ENCODE results near the gene BORCS6. TPM values are rescaled to one million over a fixed set of nuclear protein-coding genes. Genes with fewer than 3 reads are reported as not detected.
A peak's percentile ranks its signal among the peaks of the same experiment; 100 is the strongest.
"Not testable (repeated sequence)": the region's sequence is repeated elsewhere in the genome, so short reads cannot be mapped to it uniquely, and the experiment has no call there.

The BORCS6 gene
- total and polyA plus RNA-seq, 2 donors, result 8.5 to 11.4 TPM

- peak; percentile 76 to 96 (median 90) for DNase-seq (ENCODE audit: low read depth in 6 of 9, low spot score in 9 of 9)
- no peaks in the 10 kb centered on the region for H3K9me3 ChIP-seq (ENCODE audit: control insufficient read depth in 2 of 2, insufficient read depth in 1 of 2, low read length in 1 of 2)
- H3K27me3 ChIP-seq (ENCODE audit: control insufficient read depth in 2 of 2, insufficient read depth in 1 of 2, low read length in 1 of 2), result no peaks in the 10 kb centered on the region
Observed at GRCh38 chr17:8220783-8221662, 31.0 kb upstream of the BORCS6 start.

GRCh38 chr17:8214000-8214399, 24.0 kb upstream of the BORCS6 start:
- not testable (repeated sequence) for H3K36me3 ChIP-seq (ENCODE audit: control insufficient read depth in 2 of 2, insufficient read depth in 2 of 2, low read length in 1 of 2); DNase-seq (ENCODE audit: low read depth in 6 of 9, low spot score in 9 of 9); H3K9me3 ChIP-seq (ENCODE audit: control insufficient read depth in 2 of 2, insufficient read depth in 1 of 2, low read length in 1 of 2); H3K27ac ChIP-seq (ENCODE audit: low read depth in 1 of 2, low read length in 1 of 2); H3K4me3 ChIP-seq (ENCODE audit: low read length in 2 of 2); H3K27me3 ChIP-seq (ENCODE audit: control insufficient read depth in 2 of 2, insufficient read depth in 1 of 2, low read length in 1 of 2)
- peaks cover 4 to 14% of the 10 kb centered on the region in 2 donors for H3K4me1 ChIP-seq (ENCODE audit: control insufficient read depth in 2 of 2, insufficient read depth in 2 of 2, low read length in 2 of 2)
- WGBS, result 96% methylated on average over 15 of the region's 15 CpGs

More at GRCh38 chr17:8220783-8221662, 31.0 kb upstream of the BORCS6 start:
- WGBS, result 1% methylated on average over 45 of the region's 45 CpGs
- peak overlapping the region; percentile 77 for H3K4me3 ChIP-seq (ENCODE audit: low read length in 2 of 2)
- H3K4me1 ChIP-seq (ENCODE audit: control insufficient read depth in 2 of 2, insufficient read depth in 2 of 2, low read length in 2 of 2), result peaks cover 0 to 34% of the 10 kb centered on the region in 2 donors
- H3K36me3 ChIP-seq (ENCODE audit: control insufficient read depth in 2 of 2, insufficient read depth in 2 of 2, low read length in 1 of 2), result peaks cover 0 to 3% of the 10 kb centered on the region in 2 donors
- peak overlapping the region; percentile 98 to 99 for H3K27ac ChIP-seq (ENCODE audit: low read depth in 1 of 2, low read length in 1 of 2)

- Histone ChIP-seq H3K27ac (ENCODE audit: low read depth in 1 of 2, low read length in 1 of 2) (no peak overlapping the region), H3K4me3 (ENCODE audit: low read length in 2 of 2) (no peak overlapping the region), H3K36me3 (ENCODE audit: control insufficient read depth in 2 of 2, insufficient read depth in 2 of 2, low read length in 1 of 2) (peaks cover under 1 to 4% of the 10 kb centered on the region in 2 donors), H3K27me3 (ENCODE audit: control insufficient read depth in 2 of 2, insufficient read depth in 1 of 2, low read length in 1 of 2) (no peaks in the 10 kb centered on the region), H3K9me3 (ENCODE audit: control insufficient read depth in 2 of 2, insufficient read depth in 1 of 2, low read length in 1 of 2) (no peaks in the 10 kb centered on the region), H3K4me1 (ENCODE audit: control insufficient read depth in 2 of 2, insufficient read depth in 2 of 2, low read length in 2 of 2) (peaks cover 4 to 21% of the 10 kb centered on the region in 2 donors)
- DNase-seq (ENCODE audit: low read depth in 6 of 9, low spot score in 9 of 9), result no peak
- WGBS, result 94% methylated on average over 14 of the region's 14 CpGs
Observed at GRCh38 chr17:8212312-8213180, 22.6 kb upstream of the BORCS6 start.

- Histone ChIP-seq H3K27me3 (ENCODE audit: control insufficient read depth in 2 of 2, insufficient read depth in 1 of 2, low read length in 1 of 2) (no peaks in the 10 kb centered on the region), H3K9me3 (ENCODE audit: control insufficient read depth in 2 of 2, insufficient read depth in 1 of 2, low read length in 1 of 2) (no peaks in the 10 kb centered on the region), H3K36me3 (ENCODE audit: control insufficient read depth in 2 of 2, insufficient read depth in 2 of 2, low read length in 1 of 2) (peaks cover 15 to 21% of the 10 kb centered on the region in 2 donors), H3K27ac (ENCODE audit: low read depth in 1 of 2, low read length in 1 of 2) (peak overlapping the region in 1 of 2 donors; percentile 61), H3K4me1 (ENCODE audit: control insufficient read depth in 2 of 2, insufficient read depth in 2 of 2, low read length in 2 of 2) (peaks cover 4 to 24% of the 10 kb centered on the region in 2 donors), H3K4me3 (ENCODE audit: low read length in 2 of 2) (peak overlapping the region; percentile 61 to 69)
- WGBS, result 34% methylated on average over 22 of the region's 22 CpGs
- no peak for DNase-seq (ENCODE audit: low read depth in 6 of 9, low spot score in 9 of 9)
Observed at GRCh38 chr17:8210761-8211458, 20.9 kb upstream of the BORCS6 start.

GRCh38 chr17:8209907-8210760, 20.2 kb upstream of the BORCS6 start, which contains the start of gene AURKB:
Gene AURKB (minus strand): TSS chr17:8210575. CDS start chr17:8210224, 351 bp downstream.
- Histone ChIP-seq H3K4me3 (ENCODE audit: low read length in 2 of 2) (peak within 1 kb of the TSS; percentile 61 to 69), H3K36me3 (ENCODE audit: control insufficient read depth in 2 of 2, insufficient read depth in 2 of 2, low read length in 1 of 2) (peaks cover 20 to 28% of the 10 kb centered on the region in 2 donors), H3K9me3 (ENCODE audit: control insufficient read depth in 2 of 2, insufficient read depth in 1 of 2, low read length in 1 of 2) (no peaks in the 10 kb centered on the region), H3K4me1 (ENCODE audit: control insufficient read depth in 2 of 2, insufficient read depth in 2 of 2, low read length in 2 of 2) (peaks cover 4 to 24% of the 10 kb centered on the region in 2 donors), H3K27ac (ENCODE audit: low read depth in 1 of 2, low read length in 1 of 2) (peak within 1 kb of the TSS in 1 of 2 donors; percentile 67), H3K27me3 (ENCODE audit: control insufficient read depth in 2 of 2, insufficient read depth in 1 of 2, low read length in 1 of 2) (no peaks in the 10 kb centered on the region)
- WGBS, result 1% methylated on average over 46 of the region's 46 CpGs
- DNase-seq (ENCODE audit: low read depth in 6 of 9, low spot score in 9 of 9), result peak in 8 of 9 donors; percentile 82 to 98 (median 93)

GRCh38 chr17:8206536-8206935, 16.6 kb upstream of the BORCS6 start:
- no peak overlapping the region for H3K4me3 ChIP-seq (ENCODE audit: low read length in 2 of 2)
- 98% methylated on average over 12 of the region's 12 CpGs for WGBS
- no peaks in the 10 kb centered on the region for H3K27me3 ChIP-seq (ENCODE audit: control insufficient read depth in 2 of 2, insufficient read depth in 1 of 2, low read length in 1 of 2)
- no peaks in the 10 kb centered on the region for H3K9me3 ChIP-seq (ENCODE audit: control insufficient read depth in 2 of 2, insufficient read depth in 1 of 2, low read length in 1 of 2)
- DNase-seq (ENCODE audit: low read depth in 6 of 9, low spot score in 9 of 9), result no peak
- H3K36me3 ChIP-seq (ENCODE audit: control insufficient read depth in 2 of 2, insufficient read depth in 2 of 2, low read length in 1 of 2), result peaks cover 31 to 45% of the 10 kb centered on the region in 2 donors
- H3K4me1 ChIP-seq (ENCODE audit: control insufficient read depth in 2 of 2, insufficient read depth in 2 of 2, low read length in 2 of 2), result peaks cover 4 to 24% of the 10 kb centered on the region in 2 donors
- H3K27ac ChIP-seq (ENCODE audit: low read depth in 1 of 2, low read length in 1 of 2), result no peak overlapping the region

GRCh38 chr17:8204761-8205555, 15.0 kb upstream of the BORCS6 start:
- no peak overlapping the region for H3K27ac ChIP-seq (ENCODE audit: low read depth in 1 of 2, low read length in 1 of 2)
- H3K36me3 ChIP-seq (ENCODE audit: control insufficient read depth in 2 of 2, insufficient read depth in 2 of 2, low read length in 1 of 2), result peaks cover 31 to 45% of the 10 kb centered on the region in 2 donors
- peaks cover 0 to 6% of the 10 kb centered on the region in 2 donors for H3K9me3 ChIP-seq (ENCODE audit: control insufficient read depth in 2 of 2, insufficient read depth in 1 of 2, low read length in 1 of 2)
- no peaks in the 10 kb centered on the region for H3K27me3 ChIP-seq (ENCODE audit: control insufficient read depth in 2 of 2, insufficient read depth in 1 of 2, low read length in 1 of 2)
- 92% methylated on average over 19 of the region's 19 CpGs for WGBS
- no peak overlapping the region for H3K4me3 ChIP-seq (ENCODE audit: low read length in 2 of 2)
- no peak for DNase-seq (ENCODE audit: low read depth in 6 of 9, low spot score in 9 of 9)
- H3K4me1 ChIP-seq (ENCODE audit: control insufficient read depth in 2 of 2, insufficient read depth in 2 of 2, low read length in 2 of 2), result peaks cover 3 to 21% of the 10 kb centered on the region in 2 donors
